A673 (cell line): ENCODE results near the gene SSH2. TPM values are rescaled to one million over a fixed set of nuclear protein-coding genes. Genes with fewer than 3 reads are reported as not detected.
A peak's percentile ranks its signal among the peaks of the same experiment; 100 is the strongest.

ENCODE experiments used
- BruUV-seq: library from RNA; stranded (reverse); fragments of 400-500 nt; replicated peaks from 2 replicates; lab custom pipeline; 2021; lab: Mats Ljungman, UMichigan
- CTCF ChIA-PET: fragments of 300-600 bp; sonication (Branson Sonifier 250); formaldehyde crosslinking; loops from one replicate; lab custom pipeline; 2022; ENCODE audit warnings: antibody characterized with exemption; lab: Charles Lee
- POLR2A ChIA-PET: fragments of 300-600 bp; sonication (Branson Sonifier 250); formaldehyde crosslinking; loops from one replicate; lab custom pipeline; 2022; ENCODE audit warnings: antibody characterized with exemption; ENCODE audit not compliant: low non-redundant PET; lab: Charles Lee
- DNase-seq: peaks from one replicate; pipeline ENCODE4 v3.0.0-alpha.2; 2015; ENCODE audit warnings: low spot score
- H3K27ac ChIP-seq: fragments of 200-600 bp; sonication (generic); 2 replicates; pipeline ENCODE4 v1.5.1; 2016; ENCODE audit warnings: mixed run types, low read depth, mild to moderate bottlenecking, mixed read lengths, antibody characterized with exemption, low read length; ENCODE audit not compliant: poor library complexity, severe bottlenecking
- H3K27me3 ChIP-seq: fragments of 200-600 bp; sonication (generic); replicated peaks from 2 replicates; pipeline ENCODE4 v1.6.1; 2017; ENCODE audit warnings: mixed run types, low read depth, mild to moderate bottlenecking, mixed read lengths, antibody characterized with exemption, low read length; ENCODE audit not compliant: insufficient read depth, poor library complexity
- H3K36me3 ChIP-seq: fragments of 200-600 bp; sonication (generic); 2 replicates; pipeline ENCODE4 v1.6.1; 2016; ENCODE audit warnings: mixed run types, mild to moderate bottlenecking, mixed read lengths, antibody characterized with exemption, low read length; ENCODE audit not compliant: insufficient read depth, poor library complexity, severe bottlenecking
- H3K4me1 ChIP-seq: fragments of 200-600 bp; sonication (generic); 2 replicates; pipeline ENCODE4 v1.6.1; 2017; ENCODE audit warnings: mixed run types, mild to moderate bottlenecking, mixed read lengths, antibody characterized with exemption, low read length; ENCODE audit not compliant: insufficient read depth, poor library complexity, severe bottlenecking
- H3K4me3 ChIP-seq: fragments of 200-600 bp; sonication (generic); 2 replicates; pipeline ENCODE4 v1.5.1; 2016; ENCODE audit warnings: low read depth, mixed run types, mild to moderate bottlenecking, mixed read lengths, low read length; ENCODE audit not compliant: poor library complexity, severe bottlenecking
- H3K9me3 ChIP-seq: fragments of 200-600 bp; sonication (generic); 2 replicates; pipeline ENCODE4 v1.6.1; 2016; ENCODE audit warnings: mixed run types, low read depth, mild to moderate bottlenecking, mixed read lengths, antibody characterized with exemption, low read length; ENCODE audit not compliant: poor library complexity, severe bottlenecking
- CTCF ChIP-seq: fragments of 300-800, 200-600 bp; sonication (generic); conservative IDR thresholded peaks from 2 replicates; pipeline ENCODE4 v1.5.1; 2017; ENCODE audit warnings: low read depth, mild to moderate bottlenecking, antibody characterized with exemption, low read length, moderate library complexity, mixed read lengths
- EZH2 ChIP-seq: fragments of 200-600 bp; sonication (generic); IDR thresholded peaks from 2 replicates; pipeline ENCODE4 v1.6.1; 2017; ENCODE audit warnings: borderline replicate concordance, low read depth, mild to moderate bottlenecking, mixed read lengths, antibody characterized with exemption, low read length; ENCODE audit not compliant: poor library complexity, severe bottlenecking
- intact Hi-C: fragments of 100-400 bp; cut with micrococcal nuclease; formaldehyde crosslinking; loops from one replicate; pipeline ENCODE4 v1.10.0; 2022; ENCODE audit not compliant: unreplicated experiment
- total RNA-seq: library from RNA; stranded (reverse); gene quantifications from 2 replicates; pipeline ENCODE4 v1.2.3, GENCODE V29; 2021

Gene SSH2
- total RNA-seq, 1 experiment from 2014 or later = 75.5 TPM

- H3K4me1 ChIP-seq = no peaks in the 10 kb centered on the region
- H3K9me3 ChIP-seq = peaks cover 4% of the 10 kb centered on the region
- H3K27me3 ChIP-seq = no peaks in the 10 kb centered on the region
- DNase-seq = no peak
- no peak overlapping the region for H3K27ac ChIP-seq
- ChIA-PET CTCF (no interaction called here), POLR2A (no interaction called here)
- intact Hi-C loops = no loop called here
- no peak overlapping the region for H3K4me3 ChIP-seq
- BruUV-seq = no TSS peak
- TF ChIP-seq EZH2 (no peak), CTCF (no peak)
- H3K36me3 ChIP-seq = no peaks in the 10 kb centered on the region
These were observed 38.9 kb downstream of the SSH2 start for GRCh38 chr17:29891131-29891530.

- POLR2A ChIA-PET = no interaction called here
- Histone ChIP-seq H3K9me3 (no peaks in the 10 kb centered on the region), H3K36me3 (no peaks in the 10 kb centered on the region), H3K27me3 (no peaks in the 10 kb centered on the region), H3K27ac (no peak overlapping the region), H3K4me1 (peaks cover 39% of the 10 kb centered on the region), H3K4me3 (no peak overlapping the region)
- CTCF ChIA-PET = interaction anchor here (0.6 to 0.7 kb wide), 2 partner anchors 133 to 229 kb away, joined by 4 to 7 read pairs; no protein-coding TSS in a partner anchor
- intact Hi-C loops = no loop called here
- DNase-seq = no peak
- no TSS peak for BruUV-seq
- TF ChIP-seq EZH2 = no peak
- TF ChIP-seq CTCF = no peak
These were observed 44.9 kb downstream of the SSH2 start for GRCh38 chr17:29885031-29885640.

- Histone ChIP-seq H3K27ac (peak overlapping the region; percentile 35), H3K4me3 (no peak overlapping the region), H3K4me1 (peaks cover 39% of the 10 kb centered on the region), H3K9me3 (no peaks in the 10 kb centered on the region), H3K27me3 (no peaks in the 10 kb centered on the region), H3K36me3 (no peaks in the 10 kb centered on the region)
- ChIA-PET POLR2A (no interaction called here), CTCF (no interaction called here)
- BruUV-seq = no TSS peak
- DNase-seq = peak; percentile 90
- no peak for TF ChIP-seq EZH2
- TF ChIP-seq CTCF = no peak
- intact Hi-C loops = no loop called here
These were observed 46.5 kb downstream of the SSH2 start for GRCh38 chr17:29883497-29883896.
